GM18858 (cell line): Measurements from ENCODE around the gene PAM16.

Experiments
- ATAC-seq: cut with Tn5 transposase; IDR thresholded peaks from one replicate; pipeline ENCODE4 v1.9.1; 2021; ENCODE audit not compliant: unreplicated experiment

PAM16 gene

DNA sequence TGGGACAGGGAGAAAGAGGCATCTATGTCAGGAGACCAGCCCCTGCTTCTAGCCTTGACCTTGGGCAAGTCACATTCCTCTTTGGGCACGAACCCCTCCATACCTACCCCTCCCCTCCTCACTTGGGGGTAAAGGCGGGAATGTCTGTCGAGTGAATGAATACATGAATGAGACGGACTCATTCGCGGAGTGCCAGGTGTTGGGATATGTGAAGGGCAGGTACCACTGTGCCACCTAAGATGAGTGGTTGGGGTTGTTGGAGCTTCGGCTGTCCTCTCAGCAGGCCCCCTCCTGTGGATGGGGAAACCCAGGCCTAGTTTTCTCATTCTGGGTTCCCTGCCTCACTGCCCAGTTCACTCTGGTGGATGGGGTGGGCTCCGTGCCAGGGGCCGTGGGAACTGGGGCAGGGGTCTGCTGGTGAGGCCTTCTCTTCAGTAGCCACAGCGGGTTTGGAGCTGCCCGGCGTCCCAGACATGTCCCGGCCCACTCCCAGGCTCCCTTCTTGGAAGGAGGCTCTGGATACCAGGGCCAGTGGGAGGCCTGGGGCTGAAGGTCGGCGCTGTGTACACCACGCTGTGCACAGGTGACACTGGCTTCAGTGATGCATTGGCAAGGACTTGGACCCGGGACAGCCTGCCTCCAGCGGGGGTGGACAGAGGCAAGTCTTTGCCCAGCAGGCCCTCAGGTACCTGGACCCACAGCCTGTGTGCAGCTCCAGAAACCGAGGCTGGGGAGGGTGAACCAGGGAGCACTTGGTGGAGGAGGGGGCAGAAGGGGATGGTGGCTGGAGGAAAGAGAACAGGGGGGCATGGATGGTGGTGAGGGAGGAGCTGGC is 29.6 kb downstream of the PAM16 start:
- no peak for ATAC-seq

DNA sequence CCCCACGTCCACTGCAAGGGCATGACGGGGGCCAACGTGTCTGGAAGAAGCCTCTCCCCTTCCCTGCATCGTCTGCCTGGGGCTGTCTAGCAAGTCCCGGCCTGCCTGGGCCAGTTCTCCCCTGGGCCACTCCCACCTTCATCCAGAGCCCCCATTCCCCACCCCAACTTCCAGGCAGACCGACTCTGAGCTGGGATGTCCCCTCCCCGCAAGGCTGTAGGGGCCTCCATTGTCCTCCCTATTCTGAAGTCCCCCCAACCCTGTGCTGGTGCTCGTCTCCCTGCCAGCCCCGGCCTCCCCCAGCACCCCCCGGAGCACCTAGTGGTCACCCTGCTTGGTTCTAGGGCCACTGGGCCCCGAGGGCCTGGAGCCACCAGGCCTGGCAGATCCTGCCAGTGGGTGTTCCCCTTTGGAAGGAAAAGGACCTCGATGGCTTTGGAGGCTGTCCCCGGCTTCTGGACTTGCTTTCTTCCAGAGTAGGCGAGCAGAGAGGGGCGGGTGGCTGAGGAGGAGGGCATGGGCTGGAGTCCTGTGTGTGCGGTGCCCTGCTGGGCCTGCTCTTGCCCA is 30.5 kb downstream of the PAM16 start:
- ATAC-seq, result no peak

DNA sequence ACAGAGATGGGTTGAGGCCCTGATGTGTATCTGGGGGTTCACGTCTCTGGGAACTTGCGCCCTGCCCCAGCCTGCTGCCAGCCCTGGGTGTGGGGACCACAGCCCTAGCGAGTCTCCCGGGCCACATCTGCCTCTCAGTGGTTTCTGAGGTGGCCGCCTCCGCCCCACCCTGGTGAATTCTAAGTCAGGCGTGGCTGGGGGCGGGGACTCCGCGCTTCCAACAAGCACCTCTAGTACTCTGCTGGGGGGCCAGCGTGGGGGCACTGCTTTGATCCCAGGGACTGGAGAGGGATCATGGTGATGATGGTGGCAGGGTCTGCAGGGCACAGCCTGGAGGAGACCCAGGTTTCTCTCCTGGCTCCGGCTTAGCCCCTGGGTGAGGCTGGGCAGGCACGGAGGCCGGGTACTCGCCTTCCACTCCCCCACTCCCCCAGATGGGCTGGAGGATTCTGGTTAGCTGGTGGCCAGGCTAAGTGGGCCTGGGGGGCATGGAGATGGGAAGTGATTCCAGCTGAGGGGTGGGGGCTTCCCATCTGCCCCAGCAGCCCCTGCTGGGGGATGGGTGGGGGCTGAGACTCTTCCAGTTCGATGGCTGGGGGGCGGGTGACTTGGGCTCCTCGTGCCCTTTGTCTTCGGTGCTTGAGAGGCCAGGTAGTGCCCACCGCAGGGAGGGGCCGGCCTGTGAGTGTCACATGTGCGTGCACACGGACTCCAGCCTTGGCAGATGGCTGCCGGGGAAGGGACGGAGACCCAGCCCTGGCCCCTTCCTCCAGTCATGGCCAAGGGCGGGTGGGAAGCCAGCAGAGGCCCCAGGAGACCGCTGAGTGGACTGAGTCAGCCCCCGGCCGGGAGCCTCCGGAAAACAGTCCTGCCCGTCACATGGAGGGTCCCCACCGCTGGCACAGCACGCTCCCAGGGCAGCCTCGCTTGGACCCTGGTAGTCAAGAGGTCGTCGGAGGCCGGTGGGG is 31.4 kb downstream of the PAM16 start:
- ATAC-seq, result no peak

DNA sequence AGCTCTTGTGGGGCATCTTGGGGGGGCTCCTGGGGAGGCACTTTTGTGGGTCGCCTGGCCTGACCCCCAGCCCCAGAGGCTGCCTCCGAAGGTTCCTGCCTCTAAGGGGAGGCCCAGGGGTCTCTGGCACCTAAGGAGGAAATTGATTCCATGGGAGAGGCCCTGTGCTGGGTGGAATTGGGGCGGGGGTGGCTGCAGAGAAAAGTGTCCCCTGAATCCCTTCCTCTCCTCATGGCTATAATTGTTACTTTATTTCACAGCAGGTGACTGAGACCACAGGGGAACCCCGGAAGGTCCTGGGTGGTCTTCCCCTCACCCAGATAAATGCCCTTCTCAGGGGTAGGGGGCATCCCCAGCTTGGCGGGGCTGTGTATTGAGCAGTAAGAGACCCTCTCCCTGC is 32.2 kb downstream of the PAM16 start:
- no peak for ATAC-seq

- no peak for ATAC-seq
Measured at GRCh38 chr16:4318451-4318910, 32.6 kb downstream of the PAM16 start.

DNA sequence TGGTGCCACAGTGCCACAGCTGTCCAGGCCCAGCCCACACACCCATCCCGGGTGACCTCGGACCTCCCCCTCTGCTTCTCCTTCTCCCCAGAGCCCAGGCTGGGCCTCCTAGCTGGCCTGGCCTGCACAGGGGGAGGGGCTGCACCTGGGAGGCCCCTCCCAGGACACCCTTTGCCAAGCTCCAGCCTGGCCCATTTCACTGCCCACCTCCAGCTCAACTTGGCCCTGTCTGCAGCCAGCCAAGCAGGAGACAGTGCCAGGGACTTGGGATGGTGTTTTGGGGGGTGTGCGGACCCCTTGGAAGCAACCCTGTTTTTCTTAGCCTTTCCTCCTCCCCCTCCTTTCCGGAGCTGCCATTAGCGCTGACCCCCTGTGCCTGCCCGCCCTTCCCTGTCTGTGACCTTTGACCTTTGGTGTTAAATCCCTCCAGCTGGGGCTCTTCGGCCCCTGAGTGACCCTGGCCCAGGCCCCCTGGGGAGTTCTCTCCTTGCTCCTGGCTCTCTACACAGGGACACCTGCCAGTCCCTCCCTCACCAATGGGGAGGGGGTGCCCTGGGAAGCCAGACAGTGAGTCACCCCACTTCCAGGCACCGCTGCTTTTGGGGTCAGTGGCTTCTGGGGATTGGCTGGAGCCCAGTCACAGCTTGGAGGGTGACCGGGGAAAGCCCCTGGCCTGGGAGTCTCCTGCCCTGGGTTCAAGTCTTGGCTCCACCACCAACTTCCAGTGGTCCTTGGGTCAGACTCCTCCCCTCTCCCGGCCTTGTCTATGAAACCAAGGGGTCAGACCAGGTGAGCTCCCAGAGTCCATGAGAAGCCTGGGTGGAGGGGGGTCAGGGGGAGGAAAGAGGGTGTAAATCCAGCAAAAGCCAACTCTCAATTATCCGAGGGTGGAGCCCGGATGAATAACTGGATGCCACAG is 33.3 kb downstream of the PAM16 start:
- ATAC-seq, result no peak

DNA sequence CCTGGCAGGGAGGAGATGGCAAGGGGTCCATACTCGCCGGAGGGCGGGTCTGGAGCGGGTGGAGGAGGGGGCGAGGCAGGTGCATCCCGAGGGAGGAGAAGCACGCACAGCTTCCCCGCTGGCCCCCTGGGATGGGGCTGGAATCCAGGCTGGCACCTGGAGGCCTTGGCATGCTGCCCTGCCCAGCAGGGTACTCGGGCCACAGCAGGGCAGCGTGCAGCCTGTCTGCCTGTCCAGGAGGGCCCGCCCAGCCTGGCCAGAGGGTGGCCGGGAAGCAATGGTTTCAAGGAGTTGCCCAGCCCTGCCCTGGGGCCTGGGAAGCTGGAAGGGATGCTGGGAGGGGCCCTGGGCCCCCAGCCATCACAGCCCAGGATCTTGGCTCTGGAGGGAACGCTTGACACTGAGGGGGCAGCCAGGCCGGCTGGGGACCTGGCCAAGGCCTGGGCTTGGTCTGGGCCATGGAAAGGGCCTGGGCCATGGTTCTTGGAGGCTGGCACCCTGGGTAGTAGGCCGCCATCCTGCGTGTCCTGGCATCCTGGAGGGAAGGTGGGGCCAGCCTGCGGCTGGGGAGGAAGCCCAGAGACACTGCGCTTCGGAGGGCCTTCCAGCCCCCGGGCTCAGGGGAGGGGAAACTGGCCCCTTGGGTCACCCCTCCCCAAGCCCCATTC is 34.1 kb downstream of the PAM16 start:
- no peak for ATAC-seq

DNA sequence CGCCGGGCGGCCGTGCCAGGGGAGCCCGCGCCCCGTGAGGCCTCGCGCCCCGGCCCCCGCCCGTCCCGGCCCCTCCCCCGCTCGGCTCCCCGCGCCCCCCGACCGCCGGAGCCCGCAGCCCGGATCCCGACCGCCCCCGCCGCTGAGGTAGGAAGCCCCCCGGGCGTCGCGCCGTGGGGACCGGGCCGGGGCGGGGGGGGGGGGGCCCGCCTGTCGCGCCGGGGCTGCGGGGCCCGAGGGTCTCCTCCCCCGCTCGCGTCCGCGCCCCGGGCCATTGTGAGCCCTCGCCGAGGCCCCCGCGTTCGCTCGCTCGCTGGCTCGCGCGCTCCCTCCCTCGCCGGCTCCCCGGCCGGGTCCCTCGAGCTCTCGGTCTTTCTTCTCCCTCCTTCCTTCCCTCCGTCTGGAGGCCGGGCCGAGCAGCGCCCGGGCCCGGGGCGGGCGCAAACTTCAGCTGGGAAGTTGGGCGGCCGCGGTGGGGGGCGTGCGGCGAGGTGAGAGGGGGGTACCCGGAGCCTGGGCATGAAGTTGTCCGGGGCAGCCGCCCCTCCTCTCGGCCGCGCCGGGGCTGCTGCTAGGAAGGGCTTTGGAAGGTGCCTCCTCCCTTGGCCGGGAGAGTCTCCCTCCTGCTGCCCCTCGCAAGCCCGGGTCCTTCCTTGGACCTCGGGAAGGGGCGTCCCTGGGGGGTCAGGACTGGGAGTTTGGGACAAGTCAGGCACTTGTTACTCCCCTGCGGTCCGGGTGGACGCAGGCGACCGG is 34.8 kb downstream of the PAM16 start:
- ATAC-seq, result no peak

GRCh38 chr16:4315186-4316107 is 35.7 kb downstream of the PAM16 start, which contains the start of gene GLIS2:
TSS of gene GLIS2 (plus strand) at chr16:4316067. CDS start at chr16:4332281, 16,214 bp downstream.
- ATAC-seq, result no peak

- ATAC-seq, result no peak
Measured at GRCh38 chr16:4314532-4315185, 36.5 kb downstream of the PAM16 start.

GRCh38 chr16:4313563-4314531 is 37.3 kb downstream of the PAM16 start:
- ATAC-seq, result no peak

DNA sequence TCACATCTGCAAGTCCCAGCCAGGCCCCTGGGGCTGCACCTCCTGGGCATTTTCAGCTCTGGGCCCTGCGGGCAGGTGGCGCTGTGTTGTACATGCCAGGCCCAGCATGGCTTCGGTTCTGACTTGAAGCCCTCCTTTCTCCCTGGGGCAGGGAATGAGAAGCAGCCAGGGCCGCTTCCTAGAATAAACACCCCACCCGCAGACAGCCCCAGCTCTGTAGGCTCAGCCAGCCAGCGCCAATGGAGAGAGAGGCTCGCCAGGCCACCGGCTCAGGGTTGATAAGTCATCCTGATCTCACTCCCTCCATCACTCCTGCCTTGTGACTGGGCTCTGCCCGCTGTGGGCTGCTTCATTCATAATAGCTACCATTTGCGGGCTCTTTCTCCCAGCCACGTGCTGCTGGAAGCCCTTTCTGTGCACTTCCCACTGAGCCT is 41.3 kb downstream of the PAM16 start:
- ATAC-seq, result no peak

GRCh38 chr16:4309102-4309832 is 41.9 kb downstream of the PAM16 start:
- ATAC-seq, result no peak

DNA sequence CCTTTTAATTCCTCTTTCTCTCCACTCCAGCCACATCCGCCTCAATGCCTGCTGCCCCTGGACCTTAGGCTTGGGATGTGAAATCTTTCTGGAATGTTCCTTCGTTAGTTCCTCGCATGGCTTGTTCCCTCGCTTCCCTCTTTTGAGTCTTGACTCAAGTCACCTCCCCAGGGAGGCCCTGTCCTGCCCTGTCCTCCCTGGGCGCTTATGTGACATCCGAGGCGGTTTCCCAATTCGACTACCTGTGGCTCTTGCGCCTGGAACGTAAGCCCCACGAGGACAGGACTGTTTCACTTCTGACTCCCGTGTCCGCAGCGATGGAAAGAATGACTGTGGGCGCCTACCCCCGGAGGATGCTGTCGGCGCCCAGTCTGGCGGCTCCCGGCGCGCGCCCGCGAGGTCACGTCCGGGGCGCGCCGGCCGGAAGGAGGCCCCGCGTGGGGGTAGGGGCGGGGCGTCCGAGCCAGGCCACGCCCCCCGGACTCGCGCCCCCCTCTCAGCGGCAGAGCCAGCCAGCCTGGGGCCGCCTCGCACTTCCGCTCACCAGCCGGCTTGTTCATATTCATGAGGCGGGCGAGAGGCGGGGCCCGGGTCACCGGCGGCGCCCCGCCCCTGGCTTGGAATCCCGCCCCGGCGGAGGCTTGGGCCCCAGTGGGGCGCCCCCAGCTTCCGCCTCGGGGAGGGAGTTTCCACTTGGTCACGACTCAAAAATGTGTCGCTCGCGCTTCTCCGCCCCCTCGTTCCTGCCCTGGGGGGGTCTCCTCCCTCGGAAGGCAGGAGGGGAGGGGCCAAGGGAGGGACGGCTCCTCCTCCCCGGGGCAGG is 43.7 kb downstream of the PAM16 start:
- peak; percentile 86 for ATAC-seq
